Ovary (tissue), 9 donors: Measurements from ENCODE around the gene AGBL4. TPM values are rescaled to one million over a fixed set of nuclear protein-coding genes. Genes with fewer than 3 reads are reported as not detected.

Experiments used
- DNase-seq, 5 donors: peaks; one replicate each; pipeline ENCODE4 v3.0.0-alpha.2; 2019 to 2020
- H3K27ac ChIP-seq, 2 donors: fragments of 200-600 bp; one replicate each; pipeline versions ENCODE4 v1.5.1 to v1.8.0; 2019 to 2022
- H3K27me3 ChIP-seq: fragments of 200-600 bp; one replicate; pipeline ENCODE4 v1.8.0; 2022
- H3K36me3 ChIP-seq: fragments of 200-600 bp; sonication (generic); one replicate; pipeline ENCODE4 v1.5.1; 2019
- H3K4me1 ChIP-seq: one replicate; pipeline ENCODE4 v1.8.1; 2013; ENCODE audit warnings: mild to moderate bottlenecking, moderate library complexity; ENCODE audit not compliant: insufficient read depth
- H3K4me3 ChIP-seq: fragments of 200-600 bp; sonication (generic); one replicate; pipeline ENCODE4 v1.5.1; 2017
- H3K9me3 ChIP-seq, 2 donors: fragments of 200-600 bp in 1 of 2; sonication (generic) in 1 of 2; one replicate each; pipeline versions ENCODE4 v1.5.1 to v1.8.1; 2013 to 2019; ENCODE audit warnings: mild to moderate bottlenecking in 1 of 2, moderate library complexity in 1 of 2
- EP300 ChIP-seq: sonication (generic); formaldehyde crosslinking; IDR thresholded peaks from one replicate; pipeline ENCODE4 v1.6.1; 2017; ENCODE audit warnings: antibody characterized with exemption
- POLR2A ChIP-seq: fragments of 450-650 bp; IDR thresholded peaks from one replicate; pipeline ENCODE4 v1.6.1; 2017; ENCODE audit warnings: antibody characterized with exemption, mild to moderate bottlenecking, moderate library complexity
- WGBS, 3 donors: extraction: QIAGEN DNeasy Blood & Tissue Kit in 1 of 3; methylation state at CpG; one replicate each; pipeline versions ENCODE4 v1.1.5 to v1.1.7; 2013 to 2017; 5-methylcytosine and 5-hydroxymethylcytosine counted together
- intact Hi-C, 4 donors: fragments of 100-400 bp; cut with DNase I; formaldehyde crosslinking; loops; one replicate each; pipeline versions ENCODE4 v1.11.0 to v1.15.1; 2022 to 2023
- polyA plus RNA-seq, 2 donors: library from polyadenylated mRNA; stranded (reverse); fragments of 200-250 nt in 1 of 2; fragments of 350-450 nt in 1 of 2; fragmentation: Illumina TruSeq in 1 of 2; extraction: RNeasy Lipid Tissue Mini Kit (QIAGEN cat#74804) in 1 of 2; gene quantifications; one replicate each; pipeline ENCODE4 v1.2.3, GENCODE V29; 2013 to 2014
- total RNA-seq, 7 donors: library from RNA; depleted of rRNA in 2 of 7; stranded (reverse); fragments of >200 nt in 2 of 7; fragmentation: NEBNext Ultra II Directional in 3 of 7; extraction: Animal tissue kit (Norgen Biotek cat#: 25700) in 3 of 7; gene quantifications; one replicate each; pipeline versions ENCODE4 v1.1.0 to v1.2.4, GENCODE V29; 2016 to 2023
- TF ChIP-seq, protein P1 (sequence below), 3 donors: fragments of 450-650 bp in 2 of 3; fragments of 200-600 bp in 1 of 3; IDR thresholded peaks; one replicate each; pipeline versions ENCODE4 v1.5.1 to v1.8.0; 2016 to 2022; ENCODE audit warnings: antibody characterized with exemption in 3 of 3, mild to moderate bottlenecking in 1 of 3
- donor health status: DM: no; HTN: no; CAD: no; lungs with moderate emphysema.
- donor health status: DM: no; HTN: no; CAD: no.
- donor health status: Bipolar disorder and iron deficiency.
- donor health status: DM: yes; HTN: yes; CAD: no.
- donor health status: DM: no; HTN: no; CAD: no.
- donor health status: DM: yes; HTN: yes; CAD: no.

Gene AGBL4
- total and polyA plus RNA-seq, 9 donors = 0.15 to 6.2 (median 0.64) TPM

DNA sequence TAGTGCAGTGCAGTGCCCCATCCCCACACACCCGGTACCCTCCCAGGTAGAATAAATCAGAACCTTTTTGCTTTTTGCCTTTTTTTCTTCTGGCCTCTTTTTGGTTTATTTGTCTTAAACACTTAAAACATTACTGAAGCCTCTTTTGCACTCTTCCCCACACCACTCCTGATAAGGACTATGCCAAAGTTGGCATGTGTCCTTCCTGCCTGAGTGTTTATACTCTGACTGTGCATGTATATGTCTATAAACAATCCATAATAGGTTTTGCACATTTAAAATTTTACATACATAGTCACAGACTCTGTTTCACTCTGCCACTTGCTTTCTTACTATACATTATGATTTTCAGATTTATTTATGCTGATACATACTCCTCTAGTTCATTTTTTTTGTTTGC is 1306.7 kb downstream of the AGBL4 start:
- no peak overlapping the region for H3K27ac ChIP-seq
- no peaks in the 10 kb centered on the region for H3K27me3 ChIP-seq
- WGBS, 3 donors = 59 to 91% (median 76%) methylated on average over 1 of the region's 1 CpG
- DNase-seq = no peak
- H3K4me3 ChIP-seq = no peak overlapping the region
- no peaks in the 10 kb centered on the region for H3K4me1 ChIP-seq
- H3K36me3 ChIP-seq = no peaks in the 10 kb centered on the region
- intact Hi-C loops = no loop called here
- TF ChIP-seq POLR2A (no peak), EP300 (no peak)
- TF ChIP-seq, protein P1, sequence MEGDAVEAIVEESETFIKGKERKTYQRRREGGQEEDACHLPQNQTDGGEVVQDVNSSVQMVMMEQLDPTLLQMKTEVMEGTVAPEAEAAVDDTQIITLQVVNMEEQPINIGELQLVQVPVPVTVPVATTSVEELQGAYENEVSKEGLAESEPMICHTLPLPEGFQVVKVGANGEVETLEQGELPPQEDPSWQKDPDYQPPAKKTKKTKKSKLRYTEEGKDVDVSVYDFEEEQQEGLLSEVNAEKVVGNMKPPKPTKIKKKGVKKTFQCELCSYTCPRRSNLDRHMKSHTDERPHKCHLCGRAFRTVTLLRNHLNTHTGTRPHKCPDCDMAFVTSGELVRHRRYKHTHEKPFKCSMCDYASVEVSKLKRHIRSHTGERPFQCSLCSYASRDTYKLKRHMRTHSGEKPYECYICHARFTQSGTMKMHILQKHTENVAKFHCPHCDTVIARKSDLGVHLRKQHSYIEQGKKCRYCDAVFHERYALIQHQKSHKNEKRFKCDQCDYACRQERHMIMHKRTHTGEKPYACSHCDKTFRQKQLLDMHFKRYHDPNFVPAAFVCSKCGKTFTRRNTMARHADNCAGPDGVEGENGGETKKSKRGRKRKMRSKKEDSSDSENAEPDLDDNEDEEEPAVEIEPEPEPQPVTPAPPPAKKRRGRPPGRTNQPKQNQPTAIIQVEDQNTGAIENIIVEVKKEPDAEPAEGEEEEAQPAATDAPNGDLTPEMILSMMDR (IDR thresholded peaks at IDR 0.05) = no peak
- no peaks in the 10 kb centered on the region for H3K9me3 ChIP-seq

DNA sequence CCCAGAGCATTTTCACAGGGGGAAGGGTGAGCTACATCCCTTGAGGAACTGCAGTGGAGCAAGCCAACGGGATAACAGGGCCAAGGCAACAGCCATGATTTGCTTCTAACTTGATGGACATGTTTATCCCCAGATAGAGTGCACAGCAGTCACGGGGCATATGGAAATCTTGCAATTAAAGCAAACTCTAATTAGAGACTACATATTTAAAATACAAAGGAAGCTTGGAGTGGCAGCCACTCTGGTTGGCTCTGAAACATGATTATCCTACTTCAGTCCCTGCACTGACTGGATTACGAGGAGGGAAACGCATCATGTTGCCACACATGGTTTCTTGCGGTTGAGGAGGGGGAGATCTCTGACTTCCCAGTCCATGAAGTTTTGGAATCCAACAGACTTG is 1307.8 kb downstream of the AGBL4 start:
- 77 to 81% (median 81%) methylated on average over 5 of the region's 5 CpGs for WGBS, 3 donors
- TF ChIP-seq, protein P1 (IDR thresholded peaks at IDR 0.05) = no peak
- TF ChIP-seq POLR2A (no peak), EP300 (no peak)
- no peaks in the 10 kb centered on the region for H3K9me3 ChIP-seq
- no peaks in the 10 kb centered on the region for H3K4me1 ChIP-seq
- no peak overlapping the region for H3K27ac ChIP-seq
- no peaks in the 10 kb centered on the region for H3K27me3 ChIP-seq
- no peak for DNase-seq
- no peaks in the 10 kb centered on the region for H3K36me3 ChIP-seq
- intact Hi-C loops = no loop called here
- H3K4me3 ChIP-seq = no peak overlapping the region

DNA sequence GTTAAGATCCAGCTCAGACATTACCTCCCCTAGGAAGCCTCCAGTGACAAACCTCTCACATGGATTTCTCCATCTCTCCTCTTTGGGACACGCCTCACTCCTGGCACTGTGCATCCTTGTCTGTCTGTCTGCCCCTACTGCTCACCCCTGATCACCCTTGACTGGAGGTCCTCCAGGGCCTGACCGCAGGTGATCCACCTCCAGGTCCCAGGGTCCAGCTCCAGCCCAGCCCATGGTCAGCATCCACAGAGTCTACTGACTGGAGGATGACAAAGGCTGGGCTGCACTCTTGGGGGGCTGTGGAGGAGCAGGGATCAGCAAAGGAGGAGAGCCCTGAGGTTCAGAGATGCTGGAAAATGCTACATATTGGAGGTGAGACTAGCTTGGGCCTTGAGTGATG is 1312.8 kb downstream of the AGBL4 start:
- intact Hi-C loops = no loop called here
- Histone ChIP-seq H3K4me3 (no peak overlapping the region), H3K9me3 (no peaks in the 10 kb centered on the region), H3K27ac (no peak overlapping the region), H3K4me1 (no peaks in the 10 kb centered on the region), H3K36me3 (no peaks in the 10 kb centered on the region), H3K27me3 (no peaks in the 10 kb centered on the region)
- 88 to 96% (median 92%) methylated on average over 2 of the region's 2 CpGs for WGBS, 3 donors
- DNase-seq = no peak
- TF ChIP-seq, protein P1 (IDR thresholded peaks at IDR 0.05) = no peak
- TF ChIP-seq EP300 (no peak), POLR2A (no peak)

DNA sequence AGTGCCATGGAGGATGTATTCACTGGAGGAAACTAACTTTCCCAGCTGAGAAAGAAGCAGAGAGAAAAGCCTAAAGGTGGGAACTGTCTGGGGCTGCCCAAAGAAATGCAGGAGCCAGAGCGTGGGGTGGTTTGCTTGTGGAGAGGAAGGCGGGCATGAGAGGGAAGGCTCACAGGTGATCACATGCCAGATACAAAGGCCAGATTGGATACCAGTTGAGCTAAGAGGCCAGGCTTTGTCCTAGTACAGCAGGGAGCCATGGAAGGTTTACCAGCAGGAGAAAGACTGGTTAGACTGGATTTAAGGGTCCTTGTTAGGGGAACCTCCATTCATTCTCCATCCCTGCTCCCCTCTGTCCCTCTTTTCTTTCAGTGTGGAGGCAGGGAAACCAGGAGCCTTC is 1313.4 kb downstream of the AGBL4 start:
- TF ChIP-seq EP300 = no peak
- TF ChIP-seq, protein P1 (IDR thresholded peaks at IDR 0.05) = no peak
- TF ChIP-seq POLR2A = no peak
- Histone ChIP-seq H3K36me3 (no peaks in the 10 kb centered on the region), H3K9me3 (no peaks in the 10 kb centered on the region), H3K27me3 (no peaks in the 10 kb centered on the region), H3K27ac (no peak overlapping the region), H3K4me3 (no peak overlapping the region), H3K4me1 (no peaks in the 10 kb centered on the region)
- intact Hi-C loops = no loop called here
- WGBS, 3 donors = 83 to 93% (median 86%) methylated on average over 2 of the region's 2 CpGs
- DNase-seq = no peak

DNA sequence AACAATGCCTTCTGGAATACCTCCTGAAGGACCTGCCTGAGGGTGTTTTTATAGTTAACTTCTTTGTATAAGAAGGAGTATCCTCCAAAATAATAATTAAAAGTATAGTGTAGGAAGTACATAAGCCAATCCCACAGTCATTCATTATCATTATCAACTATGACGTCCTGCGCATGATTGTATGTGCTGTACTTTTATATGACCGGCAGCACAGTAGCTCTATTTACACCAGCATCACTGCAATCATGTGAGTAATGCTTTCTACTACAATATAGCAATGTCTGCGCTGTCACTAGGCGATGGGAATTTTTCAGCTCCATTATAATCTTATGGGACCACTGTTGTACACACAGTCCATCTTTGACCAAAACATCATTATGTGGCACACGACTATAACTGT is 1319.0 kb downstream of the AGBL4 start:
- H3K27ac ChIP-seq = no peak overlapping the region
- no peak overlapping the region for H3K4me3 ChIP-seq
- no peaks in the 10 kb centered on the region for H3K9me3 ChIP-seq
- H3K27me3 ChIP-seq = no peaks in the 10 kb centered on the region
- TF ChIP-seq, protein P1 (IDR thresholded peaks at IDR 0.05) = no peak
- TF ChIP-seq POLR2A (no peak), EP300 (no peak)
- no peaks in the 10 kb centered on the region for H3K36me3 ChIP-seq
- 82 to 87% (median 82%) methylated on average over 6 of the region's 6 CpGs for whole genome bisulfite sequencing, 3 donors
- no peaks in the 10 kb centered on the region for H3K4me1 ChIP-seq
- intact Hi-C loops = no loop called here
- DNase-seq = no peak
